UCSD-AML1 (cell line): ENCODE measurements around the gene IL1R2.
A peak's percentile ranks its signal among the peaks of the same experiment; 100 is the strongest.
"Not testable (repeated sequence)": the region's sequence is repeated elsewhere in the genome, so short reads cannot be mapped to it uniquely, and the experiment has no call there.

ENCODE experiments used
- DNase-seq: peaks from one replicate; lab custom pipeline; 2025; ENCODE audit not compliant: unreplicated experiment; lab: John Stamatoyannopoulos, UW

IL1R2 gene

GRCh38 chr2:101998896-101999789 is 7.4 kb downstream of the IL1R2 start:
- DNase-seq: no peak

- no peak for DNase-seq
These were observed 8.3 kb downstream of the IL1R2 start for GRCh38 chr2:102000012-102000411.

- no peak for DNase-seq
These were observed 9.3 kb downstream of the IL1R2 start for GRCh38 chr2:102000813-102001766.

GRCh38 chr2:102001767-102002142 is 10.0 kb downstream of the IL1R2 start:
- no peak for DNase-seq

GRCh38 chr2:102002228-102002627 is 10.5 kb downstream of the IL1R2 start:
- no peak for DNase-seq

GRCh38 chr2:102002909-102003308 is 11.1 kb downstream of the IL1R2 start:
- DNase-seq: not testable (repeated sequence)

GRCh38 chr2:102003696-102004095 is 11.9 kb downstream of the IL1R2 start:
- no peak for DNase-seq

GRCh38 chr2:102004581-102004980 is 12.8 kb downstream of the IL1R2 start:
- no peak for DNase-seq

- no peak for DNase-seq
These were observed 13.7 kb downstream of the IL1R2 start for GRCh38 chr2:102005449-102005848.

- peak; percentile 35 for DNase-seq
These were observed 14.5 kb downstream of the IL1R2 start for GRCh38 chr2:102005989-102006885.

- DNase-seq: no peak
These were observed 15.1 kb downstream of the IL1R2 start for GRCh38 chr2:102006886-102007278.

- DNase-seq: no peak
These were observed 16.7 kb downstream of the IL1R2 start for GRCh38 chr2:102008490-102008889.

GRCh38 chr2:102009557-102009956 is 17.8 kb downstream of the IL1R2 start:
- DNase-seq: no peak

GRCh38 chr2:102010902-102011301 is 19.1 kb downstream of the IL1R2 start:
- no peak for DNase-seq

- DNase-seq: no peak
These were observed 20.4 kb downstream of the IL1R2 start for GRCh38 chr2:102012061-102012614.

- no peak for DNase-seq
These were observed 21.7 kb downstream of the IL1R2 start for GRCh38 chr2:102013206-102014040.

GRCh38 chr2:102014041-102014345 is 22.2 kb downstream of the IL1R2 start:
- no peak for DNase-seq

GRCh38 chr2:102015399-102015798 is 23.6 kb downstream of the IL1R2 start:
- DNase-seq: no peak

GRCh38 chr2:102016399-102016955 is 24.7 kb downstream of the IL1R2 start:
- DNase-seq: no peak
